GM23248 (cell line): Measurements from ENCODE around the gene PLXDC2.

Source experiments
- EZH2 ChIP-seq: fragments of 200-600 bp; sonication (generic); IDR thresholded peaks from 2 replicates; pipeline ENCODE4 v1.6.1; 2018; ENCODE audit warnings: antibody characterized with exemption, mild to moderate bottlenecking; ENCODE audit not compliant: insufficient read depth, poor library complexity, severe bottlenecking
- EZH2phosphoT487 ChIP-seq: fragments of 200-600 bp; sonication (generic); IDR thresholded peaks from 2 replicates; pipeline ENCODE4 v1.6.1; 2018; ENCODE audit warnings: antibody characterized with exemption, moderate library complexity, mild to moderate bottlenecking, low read depth; ENCODE audit not compliant: insufficient read depth

GRCh38 chr10:20144268-20144667 lies 328.0 kb downstream of the PLXDC2 start:
- no peak for TF ChIP-seq EZH2
- no peak for TF ChIP-seq EZH2phosphoT487
